Thymus (tissue), 11 donors: ENCODE data around the gene METTL17. TPM values are rescaled to one million over a fixed set of nuclear protein-coding genes. Genes with fewer than 3 reads are reported as not detected.

Experiments
- DNase-seq, 9 donors: peaks; one replicate each; pipeline ENCODE4 v3.0.0-alpha.2; 2013; ENCODE audit warnings: low spot score in 9 of 9, low read depth in 6 of 9, missing footprints in 1 of 9
- H3K27ac ChIP-seq, 2 donors: one replicate each; pipeline ENCODE4 v1.5.1; 2013; ENCODE audit warnings: control low read depth in 1 of 2, low read depth in 1 of 2, low read length in 1 of 2, mild to moderate bottlenecking in 1 of 2, moderate library complexity in 1 of 2
- H3K27me3 ChIP-seq, 2 donors: one replicate each; pipeline ENCODE4 v1.5.1; 2013; ENCODE audit warnings: low read length in 1 of 2; ENCODE audit not compliant: control insufficient read depth in 2 of 2, insufficient read depth in 1 of 2
- H3K36me3 ChIP-seq, 2 donors: one replicate each; pipeline ENCODE4 v1.5.1; 2013; ENCODE audit warnings: low read length in 1 of 2, mild to moderate bottlenecking in 1 of 2, moderate library complexity in 1 of 2; ENCODE audit not compliant: control insufficient read depth in 2 of 2, insufficient read depth in 2 of 2
- H3K4me1 ChIP-seq, 2 donors: one replicate each; pipeline ENCODE4 v1.5.1; 2013; ENCODE audit warnings: low read length in 2 of 2; ENCODE audit not compliant: control insufficient read depth in 2 of 2, insufficient read depth in 2 of 2
- H3K4me3 ChIP-seq, 2 donors: one replicate each; pipeline ENCODE4 v1.5.1; 2013; ENCODE audit warnings: low read length in 2 of 2, control low read depth in 1 of 2, mild to moderate bottlenecking in 1 of 2
- H3K9me3 ChIP-seq, 2 donors: one replicate each; pipeline ENCODE4 v1.5.1; 2013; ENCODE audit warnings: low read length in 1 of 2, mild to moderate bottlenecking in 1 of 2; ENCODE audit not compliant: control insufficient read depth in 2 of 2, insufficient read depth in 1 of 2
- WGBS: extraction: QIAGEN DNeasy Blood & Tissue Kit; methylation state at CpG from one replicate; pipeline ENCODE4 v1.1.7; 2013; 5-methylcytosine and 5-hydroxymethylcytosine counted together
- polyA plus RNA-seq: library from polyadenylated mRNA; stranded (reverse); fragments of 200-250 nt; gene quantifications from one replicate; pipeline ENCODE4 v1.2.3, GENCODE V29; 2013
- total RNA-seq: library from RNA; stranded (reverse); fragments of 120-200 nt; gene quantifications from one replicate; pipeline ENCODE4 v1.2.4, GENCODE V29; 2013
- donor health status: healthy.

The METTL17 gene
- total and polyA plus RNA-seq, 2 donors, result 64.2 to 99.5 TPM

GRCh38 chr14:21026274-21026987, 36.7 kb downstream of the METTL17 start:
- H3K36me3 ChIP-seq, result no peaks in the 10 kb centered on the region
- DNase-seq, result no peak
- peaks cover 19 to 55% of the 10 kb centered on the region in 2 donors for H3K27me3 ChIP-seq
- WGBS, result 86% methylated on average over 7 of the region's 7 CpGs
- H3K9me3 ChIP-seq, result no peaks in the 10 kb centered on the region
- peak overlapping the region in 1 of 2 donors; percentile 9 for H3K27ac ChIP-seq
- H3K4me3 ChIP-seq, result no peak overlapping the region
- H3K4me1 ChIP-seq, result peaks cover 7 to 15% of the 10 kb centered on the region in 2 donors

GRCh38 chr14:21026988-21027315, 37.2 kb downstream of the METTL17 start:
- Histone ChIP-seq H3K4me3 (no peak overlapping the region), H3K9me3 (no peaks in the 10 kb centered on the region), H3K27me3 (peaks cover 19 to 52% of the 10 kb centered on the region in 2 donors), H3K4me1 (peaks cover 7 to 15% of the 10 kb centered on the region in 2 donors), H3K36me3 (no peaks in the 10 kb centered on the region), H3K27ac (no peak overlapping the region)
- no peak for DNase-seq
- WGBS, result 78% methylated on average over 3 of the region's 3 CpGs

GRCh38 chr14:21029917-21030316, 40.1 kb downstream of the METTL17 start, which contains the start of gene TPPP2:
Gene TPPP2 (plus strand): TSS chr14:21030217. CDS start chr14:21030582, 365 bp downstream.
- Histone ChIP-seq H3K27me3 (peaks cover 11 to 23% of the 10 kb centered on the region in 2 donors), H3K36me3 (no peaks in the 10 kb centered on the region), H3K9me3 (no peaks in the 10 kb centered on the region), H3K27ac (no peak within 1 kb of the TSS), H3K4me3 (no peak within 1 kb of the TSS), H3K4me1 (peaks cover 0 to 5% of the 10 kb centered on the region in 2 donors)
- 96% methylated on average over 5 of the region's 5 CpGs for WGBS
- DNase-seq, result no peak

- H3K4me3 ChIP-seq, result no peak overlapping the region
- H3K27me3 ChIP-seq, result peaks cover 7 to 18% of the 10 kb centered on the region in 2 donors
- peaks cover 0 to under 1% of the 10 kb centered on the region in 2 donors for H3K4me1 ChIP-seq
- H3K36me3 ChIP-seq, result no peaks in the 10 kb centered on the region
- H3K9me3 ChIP-seq, result no peaks in the 10 kb centered on the region
- no peak for DNase-seq
- WGBS, result 96% methylated on average over 12 of the region's 12 CpGs
- no peak overlapping the region for H3K27ac ChIP-seq
Measured at GRCh38 chr14:21030531-21030930, 40.8 kb downstream of the METTL17 start.

GRCh38 chr14:21032326-21033132, 42.7 kb downstream of the METTL17 start:
- Histone ChIP-seq H3K4me1 (no peaks in the 10 kb centered on the region), H3K9me3 (no peaks in the 10 kb centered on the region), H3K4me3 (no peak overlapping the region), H3K27ac (no peak overlapping the region), H3K27me3 (peaks cover 2 to 4% of the 10 kb centered on the region in 2 donors), H3K36me3 (no peaks in the 10 kb centered on the region)
- DNase-seq, result no peak
- WGBS, result 91% methylated on average over 5 of the region's 5 CpGs

GRCh38 chr14:21033133-21033698, 43.4 kb downstream of the METTL17 start:
- Histone ChIP-seq H3K27me3 (peaks cover 2 to 4% of the 10 kb centered on the region in 2 donors), H3K27ac (no peak overlapping the region), H3K4me3 (no peak overlapping the region), H3K4me1 (no peaks in the 10 kb centered on the region), H3K9me3 (no peaks in the 10 kb centered on the region), H3K36me3 (no peaks in the 10 kb centered on the region)
- no peak for DNase-seq
- 94% methylated on average over 4 of the region's 4 CpGs for WGBS

GRCh38 chr14:21034707-21035106, 44.9 kb downstream of the METTL17 start, which contains the start of gene RNASE13:
Gene RNASE13 (minus strand): TSS chr14:21034807. CDS start chr14:21034288, 519 bp downstream.
- Histone ChIP-seq H3K36me3 (no peaks in the 10 kb centered on the region), H3K9me3 (no peaks in the 10 kb centered on the region), H3K27me3 (peaks cover 2 to 4% of the 10 kb centered on the region in 2 donors), H3K4me1 (no peaks in the 10 kb centered on the region), H3K27ac (no peak within 1 kb of the TSS), H3K4me3 (no peak within 1 kb of the TSS)
- DNase-seq, result no peak
- WGBS, result 91% methylated on average over 5 of the region's 5 CpGs

- Histone ChIP-seq H3K9me3 (no peaks in the 10 kb centered on the region), H3K36me3 (no peaks in the 10 kb centered on the region), H3K27me3 (peaks cover 0 to 4% of the 10 kb centered on the region in 2 donors), H3K4me1 (peaks cover 0 to 2% of the 10 kb centered on the region in 2 donors), H3K27ac (no peak overlapping the region), H3K4me3 (no peak overlapping the region)
- 87% methylated on average over 7 of the region's 7 CpGs for WGBS
- no peak for DNase-seq
Measured at GRCh38 chr14:21036751-21037150, 47.0 kb downstream of the METTL17 start.

- H3K27me3 ChIP-seq, result peaks cover 0 to 3% of the 10 kb centered on the region in 2 donors
- H3K4me1 ChIP-seq, result peaks cover 0 to 2% of the 10 kb centered on the region in 2 donors
Measured at GRCh38 chr14:21037156-21037555, 47.4 kb downstream of the METTL17 start.

More at GRCh38 chr14:21037156-21037555, 47.4 kb downstream of the METTL17 start:
- WGBS, result 95% methylated on average over 3 of the region's 3 CpGs
- Histone ChIP-seq H3K9me3 (no peaks in the 10 kb centered on the region), H3K27ac (no peak overlapping the region), H3K4me3 (no peak overlapping the region), H3K36me3 (no peaks in the 10 kb centered on the region)
- DNase-seq, result no peak
